Upper lobe of left lung (tissue), 4 donors: ENCODE data around the gene NKAIN4.

Experiments used
- POLR2A ChIP-seq, 4 donors: fragments of 450-650 bp; IDR thresholded peaks; one replicate each; pipeline ENCODE4 v1.5.1; 2016 to 2017; ENCODE audit warnings: antibody characterized with exemption in 4 of 4, mild to moderate bottlenecking in 2 of 4
- POLR2AphosphoS5 ChIP-seq, 2 donors: sonication (generic); formaldehyde crosslinking; IDR thresholded peaks; one replicate each; pipeline ENCODE4 v1.5.1; 2017; ENCODE audit warnings: antibody characterized with exemption in 2 of 2
- TF ChIP-seq, protein P1 (sequence below), 6 experiments: fragments of 450-650 bp in 4 of 6; fragments of 200-600 bp in 2 of 6; sonication (generic) in 2 of 6; IDR thresholded peaks; one replicate each; pipeline ENCODE4 v1.5.1; 2016 to 2019; ENCODE audit warnings: antibody characterized with exemption in 6 of 6

DNA sequence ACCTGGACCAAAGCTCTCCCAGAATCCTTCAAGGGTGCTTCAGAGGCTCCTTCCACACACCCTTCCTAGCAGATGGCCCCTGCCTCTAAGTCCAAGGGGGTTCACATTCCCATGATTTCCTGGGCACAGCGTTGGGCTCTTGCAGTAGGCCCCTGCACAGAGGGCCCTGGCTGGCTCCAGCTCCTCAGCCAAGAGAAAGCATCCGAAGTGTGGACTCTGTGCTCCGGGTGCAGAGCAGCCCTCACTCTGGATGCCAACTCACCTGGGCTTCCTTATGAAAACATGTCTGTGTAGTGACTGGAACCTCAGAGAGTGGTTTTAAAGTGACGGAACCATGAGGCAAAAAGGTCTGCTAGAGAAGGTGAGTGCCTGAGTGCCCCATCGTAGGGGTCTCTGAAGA lies 49.9 kb downstream of the NKAIN4 start:
- TF ChIP-seq POLR2A (IDR thresholded peaks at IDR 0.05) (no peak), POLR2AphosphoS5 (IDR thresholded peaks at IDR 0.05) (no peak)
- TF ChIP-seq, protein P1, sequence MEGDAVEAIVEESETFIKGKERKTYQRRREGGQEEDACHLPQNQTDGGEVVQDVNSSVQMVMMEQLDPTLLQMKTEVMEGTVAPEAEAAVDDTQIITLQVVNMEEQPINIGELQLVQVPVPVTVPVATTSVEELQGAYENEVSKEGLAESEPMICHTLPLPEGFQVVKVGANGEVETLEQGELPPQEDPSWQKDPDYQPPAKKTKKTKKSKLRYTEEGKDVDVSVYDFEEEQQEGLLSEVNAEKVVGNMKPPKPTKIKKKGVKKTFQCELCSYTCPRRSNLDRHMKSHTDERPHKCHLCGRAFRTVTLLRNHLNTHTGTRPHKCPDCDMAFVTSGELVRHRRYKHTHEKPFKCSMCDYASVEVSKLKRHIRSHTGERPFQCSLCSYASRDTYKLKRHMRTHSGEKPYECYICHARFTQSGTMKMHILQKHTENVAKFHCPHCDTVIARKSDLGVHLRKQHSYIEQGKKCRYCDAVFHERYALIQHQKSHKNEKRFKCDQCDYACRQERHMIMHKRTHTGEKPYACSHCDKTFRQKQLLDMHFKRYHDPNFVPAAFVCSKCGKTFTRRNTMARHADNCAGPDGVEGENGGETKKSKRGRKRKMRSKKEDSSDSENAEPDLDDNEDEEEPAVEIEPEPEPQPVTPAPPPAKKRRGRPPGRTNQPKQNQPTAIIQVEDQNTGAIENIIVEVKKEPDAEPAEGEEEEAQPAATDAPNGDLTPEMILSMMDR (IDR thresholded peaks at IDR 0.05) = no peak
